ENCODE data around the gene TRIM29.

- no peak for TF ChIP-seq POLR2A (IDR thresholded peaks at IDR 0.05)
- TF ChIP-seq, protein P1, sequence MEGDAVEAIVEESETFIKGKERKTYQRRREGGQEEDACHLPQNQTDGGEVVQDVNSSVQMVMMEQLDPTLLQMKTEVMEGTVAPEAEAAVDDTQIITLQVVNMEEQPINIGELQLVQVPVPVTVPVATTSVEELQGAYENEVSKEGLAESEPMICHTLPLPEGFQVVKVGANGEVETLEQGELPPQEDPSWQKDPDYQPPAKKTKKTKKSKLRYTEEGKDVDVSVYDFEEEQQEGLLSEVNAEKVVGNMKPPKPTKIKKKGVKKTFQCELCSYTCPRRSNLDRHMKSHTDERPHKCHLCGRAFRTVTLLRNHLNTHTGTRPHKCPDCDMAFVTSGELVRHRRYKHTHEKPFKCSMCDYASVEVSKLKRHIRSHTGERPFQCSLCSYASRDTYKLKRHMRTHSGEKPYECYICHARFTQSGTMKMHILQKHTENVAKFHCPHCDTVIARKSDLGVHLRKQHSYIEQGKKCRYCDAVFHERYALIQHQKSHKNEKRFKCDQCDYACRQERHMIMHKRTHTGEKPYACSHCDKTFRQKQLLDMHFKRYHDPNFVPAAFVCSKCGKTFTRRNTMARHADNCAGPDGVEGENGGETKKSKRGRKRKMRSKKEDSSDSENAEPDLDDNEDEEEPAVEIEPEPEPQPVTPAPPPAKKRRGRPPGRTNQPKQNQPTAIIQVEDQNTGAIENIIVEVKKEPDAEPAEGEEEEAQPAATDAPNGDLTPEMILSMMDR (IDR thresholded peaks at IDR 0.05) = no peak
These were observed 9.4 kb upstream of the TRIM29 start for GRCh38 chr11:120147094-120147949.
